ENCODE data around the gene ZNF23. TPM values are rescaled to one million over a fixed set of nuclear protein-coding genes. Genes with fewer than 3 reads are reported as not detected.

ZNF23 gene
- total RNA-seq, 6 experiments from 2014 or later = 3.1 to 4.8 (median 3.9) TPM

DNA sequence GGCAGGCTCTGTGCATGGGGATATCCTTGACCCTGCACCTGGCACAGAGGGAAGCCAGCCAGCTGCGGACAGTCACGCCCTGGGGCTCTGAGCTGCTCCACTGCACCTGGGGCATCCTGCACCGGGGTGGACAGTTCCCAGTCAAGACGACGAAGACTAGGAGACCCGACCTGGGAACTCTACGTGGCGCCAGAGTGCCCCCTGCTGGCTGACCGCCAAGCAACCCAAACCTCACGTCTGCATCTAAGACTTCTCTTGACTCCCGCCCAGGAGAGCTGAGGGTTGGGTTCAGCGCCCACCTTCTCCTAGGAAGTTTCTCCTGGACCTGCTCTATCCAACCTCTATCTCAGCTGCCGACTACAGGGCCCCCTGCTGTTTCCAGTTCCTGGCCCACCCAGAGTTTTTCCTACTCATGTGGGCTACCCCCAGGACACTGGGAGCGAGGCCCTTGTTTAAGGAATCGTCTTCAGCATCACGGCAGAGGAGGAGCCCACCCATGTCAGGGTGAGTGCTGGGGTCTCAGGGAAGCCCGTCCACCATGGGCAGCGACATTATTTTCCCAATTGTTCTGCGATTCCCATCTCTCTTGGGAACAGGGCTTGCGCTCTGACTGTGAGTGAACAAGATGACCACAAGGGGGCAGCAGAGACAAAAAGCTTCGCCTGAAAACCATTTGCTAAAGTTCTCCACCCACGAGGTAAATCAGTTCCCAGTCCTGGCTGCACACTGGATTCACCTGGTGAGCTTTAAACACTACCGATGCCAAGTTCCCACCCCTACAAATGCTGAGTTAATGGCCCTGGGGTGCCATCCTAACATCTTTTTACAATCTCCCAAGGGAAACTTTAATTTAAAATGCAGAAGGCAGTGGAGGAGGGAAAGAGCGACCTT lies 49.5 kb downstream of the ZNF23 start:
- 9% methylated on average over 13 of the region's 24 CpGs for WGBS (ENCODE audit: insufficient coverage, low coverage, low lambda C conversion rate, missing lambda C conversion rate)
- Histone ChIP-seq H3K4me1 (no peaks in the 10 kb centered on the region), H3K36me3 (no peaks in the 10 kb centered on the region), H3K27me3 (no peaks in the 10 kb centered on the region), H3K4me3 (no peak overlapping the region), H3K27ac (no peak overlapping the region), H3K9me3 (no peaks in the 10 kb centered on the region)
- TF ChIP-seq POLR2A (IDR thresholded peaks at IDR 0.05) = no peak
- TF ChIP-seq CTCF (IDR thresholded peaks at IDR 0.05) = peak; percentile 86 to 91 (median 88)
- ATAC-seq (peak; percentile 90 to 97 (median 93)), DNase-seq (peak; percentile 46 to 78 (median 63))
- intact Hi-C loops (cut with DNase I) = loop anchor here (5.0 to 10.0 kb wide), 4 partner anchors 82 to 202 kb away; no protein-coding TSS in a partner anchor

DNA sequence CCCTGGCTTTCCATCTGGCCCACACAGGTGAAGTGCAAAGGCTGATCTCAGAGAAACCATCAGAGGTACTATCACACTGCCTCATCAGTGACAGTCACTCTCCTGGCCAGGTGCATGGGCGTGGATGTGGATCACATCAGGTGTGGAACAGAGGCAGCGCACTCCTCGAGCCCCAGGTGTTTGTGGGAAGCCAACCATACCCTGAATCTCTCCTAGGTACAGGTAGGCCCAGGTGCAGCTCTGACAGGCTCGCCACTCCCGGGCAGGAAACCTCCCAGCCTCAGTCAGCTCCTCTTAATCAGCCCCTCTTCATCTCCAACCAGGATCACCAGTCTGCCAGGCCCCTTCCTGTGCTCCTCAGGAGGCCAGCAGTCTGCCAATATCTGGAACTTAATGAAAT lies 51.9 kb downstream of the ZNF23 start:
- no peak overlapping the region for H3K27ac ChIP-seq
- no peaks in the 10 kb centered on the region for H3K27me3 ChIP-seq
- H3K4me1 ChIP-seq = no peaks in the 10 kb centered on the region
- ATAC-seq = no peak
- H3K4me3 ChIP-seq = no peak overlapping the region
- TF ChIP-seq CTCF (IDR thresholded peaks at IDR 0.05) (no peak), POLR2A (IDR thresholded peaks at IDR 0.05) (no peak)
- DNase-seq = no peak
- WGBS (ENCODE audit: insufficient coverage, low coverage, low lambda C conversion rate, missing lambda C conversion rate) = no CpG with 5 or more reads among the region's 5 CpGs
- H3K36me3 ChIP-seq = no peaks in the 10 kb centered on the region
- intact Hi-C loops (cut with DNase I) = loop anchor here (5.0 to 10.0 kb wide), 4 partner anchors 85 to 205 kb away; no protein-coding TSS in a partner anchor
- H3K9me3 ChIP-seq = no peaks in the 10 kb centered on the region

DNA sequence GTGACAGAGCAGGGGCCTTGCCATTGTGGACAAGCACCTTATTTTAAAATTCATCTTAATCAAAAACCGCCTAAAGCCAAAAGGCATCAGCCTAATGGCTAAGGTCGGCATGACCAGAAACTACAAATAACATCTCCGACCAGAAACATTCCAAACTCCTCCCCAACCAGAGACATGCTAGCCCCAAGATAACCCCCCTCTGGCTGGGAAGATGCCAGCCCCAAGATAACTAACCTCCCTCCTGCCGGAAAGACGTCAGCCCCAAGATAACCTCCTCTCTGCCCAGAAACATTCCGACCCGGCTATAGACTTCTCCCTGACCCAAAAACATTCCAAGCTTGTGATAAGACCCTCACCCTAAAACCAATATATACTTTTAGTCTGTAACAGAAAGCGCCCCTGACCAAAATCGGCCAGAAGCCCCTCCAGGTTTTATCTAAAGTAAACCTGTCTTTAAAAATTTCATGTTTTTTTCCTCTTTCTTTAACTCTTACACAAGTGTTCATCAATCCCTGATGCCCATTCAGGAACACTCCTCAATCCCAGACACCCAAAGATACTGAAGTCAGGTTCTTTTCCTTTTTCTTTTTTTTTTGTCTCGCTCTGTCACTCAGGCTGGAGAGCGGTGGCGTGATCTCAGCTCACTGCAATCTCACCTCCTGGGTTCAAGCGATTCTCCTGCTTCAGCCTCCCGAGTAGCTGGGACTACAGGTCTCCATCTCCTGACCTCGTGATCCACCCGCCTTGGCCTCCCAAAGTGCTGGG lies 52.9 kb downstream of the ZNF23 start:
- Histone ChIP-seq H3K4me3 (no peak overlapping the region), H3K36me3 (no peaks in the 10 kb centered on the region), H3K27me3 (no peaks in the 10 kb centered on the region), H3K9me3 (no peaks in the 10 kb centered on the region), H3K27ac (no peak overlapping the region), H3K4me1 (no peaks in the 10 kb centered on the region)
- 30% methylated on average over 14 of the region's 16 CpGs for WGBS (ENCODE audit: insufficient coverage, low coverage, low lambda C conversion rate, missing lambda C conversion rate)
- ATAC-seq = peak in 1 of 4 donors; percentile 26
- intact Hi-C loops (cut with DNase I) = no loop called here
- TF ChIP-seq CTCF (IDR thresholded peaks at IDR 0.05) (no peak), POLR2A (IDR thresholded peaks at IDR 0.05) (no peak)
- no peak for DNase-seq

GRCh38 chr16:71408536-71408935 lies 53.5 kb downstream of the ZNF23 start:
- Histone ChIP-seq H3K9me3 (no peaks in the 10 kb centered on the region), H3K27ac (no peak overlapping the region), H3K4me1 (no peaks in the 10 kb centered on the region), H3K27me3 (no peaks in the 10 kb centered on the region), H3K36me3 (no peaks in the 10 kb centered on the region), H3K4me3 (no peak overlapping the region)
- no peak for DNase-seq
- ATAC-seq = no peak
- intact Hi-C loops (cut with DNase I) = no loop called here
- no peak for TF ChIP-seq POLR2A (IDR thresholded peaks at IDR 0.05)
- TF ChIP-seq CTCF (IDR thresholded peaks at IDR 0.05) = no peak
- WGBS (ENCODE audit: insufficient coverage, low coverage, low lambda C conversion rate, missing lambda C conversion rate) = 27% methylated on average over 3 of the region's 3 CpGs

Measured in right lobe of liver (tissue), 6 donors.